HG03025 (cell line): ENCODE measurements around the gene FUT8.

ENCODE experiments used
- ATAC-seq: cut with Tn5 transposase; IDR thresholded peaks from one replicate; pipeline ENCODE4 v1.9.1; 2021; ENCODE audit warnings: mild to moderate bottlenecking, moderate library complexity; ENCODE audit not compliant: unreplicated experiment, low FRiP score

Gene FUT8

DNA sequence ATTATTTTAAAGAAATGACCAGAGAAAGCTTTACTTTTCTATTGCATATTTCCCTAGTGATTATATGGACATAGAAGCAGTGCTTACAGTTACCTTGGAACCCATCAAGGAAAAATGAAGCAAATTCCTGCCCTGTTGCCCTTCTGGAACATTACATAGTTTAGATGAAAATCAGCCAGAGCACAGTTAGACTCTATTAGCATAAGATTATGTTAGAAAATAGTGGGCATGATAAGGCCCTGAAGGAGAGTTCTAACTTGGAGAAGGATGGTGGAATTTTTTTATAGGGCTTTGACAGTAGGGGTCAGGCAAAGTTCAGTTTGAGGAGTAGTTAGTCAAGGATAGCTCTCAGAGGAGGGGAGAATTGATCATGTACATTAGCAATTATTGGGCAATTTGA is 74.3 kb downstream of the FUT8 start:
- ATAC-seq: no peak

DNA sequence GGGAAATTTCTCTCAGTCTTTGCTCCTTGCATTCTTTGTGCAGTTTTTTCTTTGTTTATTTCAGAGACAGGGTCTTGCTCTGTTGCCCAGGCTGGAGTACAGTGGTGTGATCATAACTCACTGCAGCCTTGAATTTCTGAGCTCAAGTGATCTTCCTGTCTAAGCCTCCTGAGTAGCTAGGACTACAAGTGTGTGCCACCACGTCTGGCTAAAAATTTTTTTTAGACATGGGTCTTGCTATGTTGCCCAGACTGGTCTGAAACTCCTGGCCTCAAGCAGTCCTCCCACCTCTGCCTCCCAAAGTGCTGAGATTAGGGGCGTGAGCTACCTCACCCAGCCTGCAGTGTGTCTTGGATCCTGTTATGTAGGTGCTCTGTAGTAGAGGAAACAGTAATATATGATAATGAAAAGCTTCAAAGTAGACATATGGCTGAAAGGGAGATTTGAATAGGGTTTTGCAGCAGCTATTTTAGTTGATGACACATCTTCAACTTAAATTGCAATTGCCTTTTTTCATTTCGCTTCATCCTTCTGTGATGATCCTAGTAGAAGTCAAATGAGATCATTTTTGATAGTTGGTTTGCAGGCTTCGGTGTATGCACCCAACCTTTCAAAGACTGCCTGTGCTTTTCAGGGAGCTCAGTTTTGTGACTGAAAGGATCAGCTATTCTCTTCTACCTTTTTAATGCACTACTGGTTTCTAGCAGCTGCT is 75.4 kb downstream of the FUT8 start:
- ATAC-seq: no peak

DNA sequence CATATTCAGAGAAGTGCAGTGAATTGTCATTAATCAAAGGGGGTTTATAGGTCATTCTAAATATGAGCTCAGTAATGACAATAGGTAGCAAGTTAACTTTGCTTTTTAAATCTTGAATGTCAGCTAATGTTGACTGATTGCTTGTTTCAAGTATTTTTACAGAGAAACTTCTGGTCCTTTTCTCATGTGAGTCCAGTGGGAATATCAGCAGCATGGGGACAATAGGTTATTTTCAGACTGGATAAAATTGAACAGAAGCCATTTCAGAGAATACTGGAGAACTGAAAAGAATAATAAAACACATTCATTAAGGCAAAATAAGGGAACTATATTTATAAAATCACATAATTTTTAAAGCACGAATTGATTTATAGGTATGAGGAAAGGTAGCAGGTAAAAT is 78.7 kb downstream of the FUT8 start:
- ATAC-seq: no peak

DNA sequence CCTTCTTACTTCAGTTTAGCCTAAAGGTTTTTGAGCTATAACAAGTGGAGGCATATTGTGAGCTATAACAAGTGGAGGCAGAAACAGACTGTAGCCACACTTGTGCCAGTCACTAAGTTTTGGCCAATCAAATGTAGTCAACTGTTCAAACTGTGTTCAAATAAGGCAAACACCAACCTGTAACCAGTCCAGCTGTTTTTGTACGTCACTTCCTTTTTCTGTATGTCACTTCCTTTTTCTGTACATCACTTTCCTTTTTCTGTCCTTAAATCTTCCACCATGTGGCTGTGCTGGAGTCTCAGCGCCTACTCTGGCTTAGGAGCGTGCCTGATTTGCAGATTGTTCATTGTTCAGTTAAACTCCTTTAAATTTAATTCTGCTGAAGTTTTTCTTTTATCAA is 79.7 kb downstream of the FUT8 start:
- no peak for ATAC-seq

GRCh38 chr14:65495196-65495595 is 82.7 kb downstream of the FUT8 start:
- no peak for ATAC-seq

DNA sequence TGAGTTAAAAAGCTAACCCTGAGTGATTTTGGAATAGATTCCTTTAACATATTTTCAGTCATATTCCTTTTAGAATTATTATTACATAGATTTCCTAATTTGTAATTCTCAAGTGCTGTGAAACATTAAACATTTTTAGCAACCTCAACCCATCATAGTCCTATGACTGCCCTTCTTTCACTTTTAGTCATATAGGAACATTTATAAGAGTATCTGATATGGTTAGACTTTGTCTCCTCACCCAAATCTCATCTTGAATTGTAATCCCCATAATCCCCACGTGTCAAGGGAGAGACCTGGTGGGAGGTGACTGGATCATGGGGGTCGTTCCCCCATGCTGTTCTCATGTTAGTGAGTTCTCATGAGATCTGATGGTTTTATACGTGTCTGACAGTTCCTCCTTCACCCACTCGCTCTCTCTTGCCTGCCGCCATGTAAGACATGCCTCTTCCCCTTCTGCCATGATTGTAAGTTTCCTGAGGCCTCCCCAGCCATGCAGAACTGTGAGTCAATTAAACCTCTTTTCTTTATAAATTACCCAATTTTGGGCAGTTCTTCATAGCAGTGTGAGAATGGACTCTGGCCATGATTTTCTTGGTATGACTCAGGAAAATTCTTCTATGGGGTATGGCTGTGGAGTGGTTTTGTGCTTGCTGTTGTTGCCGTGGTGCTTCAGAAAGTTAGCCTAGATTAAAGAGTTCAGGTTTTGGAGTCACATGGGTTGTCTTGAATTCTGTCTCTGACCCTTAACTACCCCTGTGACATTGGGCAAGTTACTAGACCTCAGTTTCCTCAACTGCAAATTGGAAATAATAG is 83.9 kb downstream of the FUT8 start:
- ATAC-seq: no peak

DNA sequence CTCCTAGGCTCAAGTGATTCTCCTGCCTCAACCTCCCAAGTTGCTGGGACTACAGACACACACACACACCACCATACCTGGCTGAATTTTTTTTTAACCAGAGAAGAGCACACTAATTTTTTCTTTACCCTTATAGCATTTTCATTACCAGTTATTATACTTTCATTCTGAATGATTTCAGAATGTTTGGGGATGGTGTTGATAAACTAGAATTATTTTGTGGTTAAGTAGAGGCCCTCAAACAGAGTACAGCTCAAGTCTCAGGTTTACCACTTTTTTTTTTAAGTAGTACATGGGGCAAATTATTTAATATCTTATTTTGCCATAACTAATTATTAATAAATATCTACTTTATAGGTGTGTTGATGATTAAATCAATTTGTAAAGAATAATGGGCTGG is 86.6 kb downstream of the FUT8 start:
- no peak for ATAC-seq

DNA sequence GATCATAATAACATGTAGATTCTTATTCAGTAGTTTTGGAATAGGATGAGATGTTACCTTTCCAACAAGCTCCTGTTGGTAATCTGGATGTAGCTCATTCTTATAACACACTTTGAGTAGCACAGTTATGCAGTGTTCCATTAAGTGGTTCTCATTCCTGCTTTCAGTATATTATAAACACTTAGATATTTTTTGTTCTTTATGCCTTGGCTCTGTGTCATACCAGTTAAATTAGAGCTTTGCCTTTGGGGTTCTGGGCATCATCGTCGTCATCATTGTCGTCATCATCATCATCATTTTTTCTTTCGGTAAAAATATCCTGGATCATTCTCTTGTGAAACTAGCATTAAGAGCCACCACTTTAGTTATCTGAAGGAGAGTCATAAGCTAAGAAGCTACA is 87.5 kb downstream of the FUT8 start:
- ATAC-seq: no peak

- ATAC-seq: no peak
These were observed 88.8 kb downstream of the FUT8 start for GRCh38 chr14:65501328-65501727.

DNA sequence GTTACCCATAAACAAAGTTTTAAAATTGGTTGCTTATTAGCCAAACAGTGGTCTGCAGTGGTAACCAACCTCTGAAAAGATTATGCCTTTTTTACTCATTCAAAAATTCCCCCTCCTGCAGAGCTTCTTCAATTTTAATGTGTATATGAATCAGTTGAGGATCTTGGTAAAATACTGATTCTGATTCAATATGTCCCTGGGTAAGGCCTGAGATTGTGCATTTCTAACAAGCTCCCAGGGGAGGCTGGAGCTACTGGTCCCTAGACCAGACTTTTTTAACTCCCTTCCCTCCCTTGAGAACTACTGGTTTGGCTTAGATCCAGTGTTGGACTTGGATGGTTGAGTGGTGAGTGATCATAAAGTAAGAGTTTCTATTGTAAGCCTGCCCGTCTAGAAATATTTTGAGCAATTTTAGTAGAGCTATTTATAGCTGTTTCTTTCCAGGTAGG is 90.2 kb downstream of the FUT8 start:
- ATAC-seq: no peak

DNA sequence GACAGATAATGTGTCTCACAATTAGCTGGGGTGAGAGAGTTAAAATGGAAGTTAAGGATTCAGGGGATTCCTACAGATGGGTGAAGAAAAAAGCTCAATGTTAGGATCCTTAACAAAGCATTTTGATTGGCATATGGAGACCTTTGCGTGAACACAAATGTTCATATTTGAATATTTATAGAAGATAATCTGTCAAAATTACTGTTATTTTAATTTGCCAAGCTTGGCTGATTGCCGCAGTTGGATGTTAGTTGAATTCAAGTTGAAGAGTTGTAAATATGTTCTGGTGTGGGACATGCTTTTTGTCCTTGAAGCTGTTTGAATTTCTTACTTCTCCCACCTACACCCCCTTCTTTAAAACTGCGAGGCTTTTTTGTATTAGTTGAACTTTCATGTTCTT is 91.2 kb downstream of the FUT8 start:
- ATAC-seq: no peak

DNA sequence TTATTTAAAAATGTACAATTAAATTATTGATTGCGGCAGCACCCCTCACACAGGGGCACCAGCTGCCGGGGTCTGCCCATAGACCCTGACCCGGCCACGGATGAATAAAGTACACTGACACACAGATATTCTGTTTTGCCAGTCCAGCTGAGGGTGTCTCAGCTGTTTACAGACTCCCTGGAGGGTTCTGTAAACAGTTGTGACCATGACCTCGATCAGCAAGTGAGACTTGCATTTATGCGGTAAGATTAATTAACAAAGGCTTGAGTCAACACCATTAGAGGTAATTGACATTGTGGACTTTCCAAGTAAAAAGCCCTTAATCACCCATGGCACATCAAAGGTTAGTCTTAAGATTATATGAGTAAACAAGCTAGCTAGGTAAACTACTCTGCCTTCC is 94.3 kb downstream of the FUT8 start:
- no peak for ATAC-seq

DNA sequence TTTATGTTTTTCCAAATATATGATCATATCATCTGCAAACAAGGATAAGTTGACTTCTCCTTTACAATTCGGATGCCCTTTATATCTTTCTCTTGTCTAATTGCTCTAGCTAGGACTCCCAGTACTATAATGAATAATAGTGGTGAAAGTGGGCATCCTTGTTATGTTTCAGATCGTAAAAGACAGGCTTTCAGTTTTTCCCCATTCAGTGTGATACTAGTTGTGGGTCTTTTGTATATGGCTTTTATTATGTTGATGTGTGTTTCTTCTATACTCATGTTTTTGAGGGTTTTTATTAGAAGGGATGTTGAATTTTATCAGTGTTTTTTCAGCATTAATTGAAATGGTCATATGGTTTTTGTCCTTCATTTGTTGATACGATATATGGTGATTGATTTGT is 97.3 kb downstream of the FUT8 start:
- no peak for ATAC-seq

GRCh38 chr14:65513671-65514070 is 101.1 kb downstream of the FUT8 start:
- ATAC-seq: no peak

DNA sequence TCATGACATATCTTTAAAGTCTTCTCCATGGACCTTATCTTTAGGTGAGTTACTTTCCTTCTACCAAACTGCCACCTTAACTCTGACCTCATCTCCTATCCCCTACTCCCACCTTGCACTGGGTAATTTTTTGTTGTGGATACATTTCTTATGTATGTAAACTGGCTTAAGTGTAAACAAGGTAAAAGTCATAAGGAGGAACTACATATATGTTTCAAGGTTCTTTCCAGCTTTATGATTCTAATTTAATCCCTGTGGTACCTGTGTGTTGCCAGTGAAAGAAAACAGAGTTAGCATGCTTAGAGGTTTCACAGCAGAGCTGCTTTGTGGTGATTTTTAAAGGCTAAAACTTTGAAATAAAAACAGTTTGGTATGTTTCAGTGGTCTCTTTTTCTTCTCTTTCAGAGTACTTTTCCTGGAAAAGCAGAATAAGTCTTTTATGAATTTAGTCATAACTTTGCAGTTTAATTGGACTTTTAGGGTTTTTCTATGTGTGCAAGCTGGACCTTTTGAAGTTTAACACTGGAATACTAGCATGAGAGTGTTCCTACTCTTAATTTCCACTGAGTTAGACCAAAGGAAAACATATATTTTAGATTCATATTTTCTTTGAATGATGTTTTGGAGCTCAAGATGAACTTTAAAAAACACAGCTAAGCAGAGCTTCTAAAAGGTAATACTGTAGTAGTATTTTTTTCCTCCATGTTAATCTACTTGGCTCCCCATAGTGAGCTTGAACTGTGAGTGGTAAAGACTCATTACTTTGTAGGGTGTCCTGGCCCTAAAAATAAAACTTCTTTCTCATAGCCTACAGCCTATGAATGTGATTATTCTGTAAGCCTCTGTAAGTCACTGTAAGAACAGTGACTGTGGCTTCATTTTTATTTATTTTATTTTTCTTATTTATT is 105.4 kb downstream of the FUT8 start:
- no peak for ATAC-seq

- ATAC-seq: no peak
These were observed 115.5 kb downstream of the FUT8 start for GRCh38 chr14:65528069-65528468.

DNA sequence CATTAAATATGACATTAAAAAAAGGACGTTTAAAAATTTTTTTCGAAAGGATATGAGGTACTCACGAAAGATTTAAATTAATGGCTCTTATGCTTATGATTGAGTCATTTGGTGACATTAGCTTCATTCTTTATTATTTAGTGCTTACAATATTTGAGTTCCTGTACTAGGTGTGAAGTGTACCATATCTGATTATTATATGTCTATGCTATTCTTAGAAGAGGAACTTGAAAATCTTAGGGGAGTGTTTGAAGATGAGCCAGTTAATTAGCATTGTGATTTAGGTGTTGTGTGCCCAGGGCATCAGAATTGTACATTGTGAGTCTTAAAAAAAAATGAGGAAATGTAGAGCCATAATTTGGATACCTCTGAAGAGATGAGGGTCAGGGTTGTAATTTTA is 118.6 kb downstream of the FUT8 start:
- no peak for ATAC-seq

DNA sequence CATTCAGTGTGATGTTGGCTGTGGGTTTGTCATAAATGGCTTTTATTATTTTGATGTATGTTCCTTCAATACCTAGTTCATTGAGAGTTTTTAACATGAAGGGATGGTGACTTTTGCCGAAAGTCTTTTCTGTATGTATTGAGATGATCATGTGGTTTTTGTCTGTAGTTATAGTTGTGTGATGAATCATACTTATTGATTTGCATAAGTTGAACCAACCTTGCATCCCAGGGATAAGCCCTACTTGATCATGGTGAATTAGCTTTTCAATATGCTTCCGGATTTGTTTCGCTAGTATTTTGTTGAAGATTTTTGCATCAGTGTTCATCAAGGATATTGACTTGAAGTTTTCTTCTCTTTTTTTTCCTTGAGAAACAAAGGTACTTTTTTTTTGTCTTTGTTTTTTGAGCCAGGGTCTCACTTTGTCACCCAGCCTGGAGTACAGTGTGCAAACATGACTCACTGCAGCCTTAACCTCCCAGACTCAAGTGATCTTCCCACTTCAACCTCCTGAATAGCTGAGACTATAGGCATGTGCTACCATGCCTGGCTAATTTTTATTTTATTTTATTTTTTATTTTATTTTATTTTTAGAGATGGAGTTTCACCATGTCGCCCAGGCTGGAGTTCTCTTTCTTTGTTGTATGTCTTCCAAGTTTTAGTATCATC is 121.3 kb downstream of the FUT8 start:
- ATAC-seq: no peak

GRCh38 chr14:65536781-65537423 is 124.4 kb downstream of the FUT8 start:
- no peak for ATAC-seq

- ATAC-seq: no peak
These were observed 136.3 kb downstream of the FUT8 start for GRCh38 chr14:65548878-65549277.
